Liver (tissue), 9 donors: ENCODE data around the gene MROH8. TPM values are rescaled to one million over a fixed set of nuclear protein-coding genes. Genes with fewer than 3 reads are reported as not detected.

ENCODE experiments used
- DNase-seq: peaks from one replicate; pipeline ENCODE4 v3.0.0-alpha.2; 2017; ENCODE audit warnings: low spot score
- H3K27ac ChIP-seq, 2 donors: one replicate each; pipeline ENCODE4 v1.7.0; 2013; ENCODE audit warnings: inconsistent platforms in 2 of 2, low read length in 2 of 2, control low read depth in 1 of 2, low read depth in 1 of 2, mild to moderate bottlenecking in 1 of 2
- H3K27me3 ChIP-seq, 4 donors: one replicate each; pipeline versions ENCODE4 v1.6.1 to v1.7.0; 2013; ENCODE audit warnings: low read length in 3 of 4, inconsistent platforms in 1 of 4, mild to moderate bottlenecking in 1 of 4, moderate library complexity in 1 of 4; ENCODE audit not compliant: control insufficient read depth in 4 of 4, insufficient read depth in 4 of 4
- H3K36me3 ChIP-seq, 4 donors: one replicate each; pipeline versions ENCODE4 v1.6.1 to v1.7.0; 2013; ENCODE audit warnings: low read length in 3 of 4, mild to moderate bottlenecking in 3 of 4, low read depth in 1 of 4, moderate library complexity in 1 of 4; ENCODE audit not compliant: control insufficient read depth in 4 of 4, insufficient read depth in 3 of 4
- H3K4me1 ChIP-seq, 4 donors: one replicate each; pipeline versions ENCODE4 v1.6.1 to v1.7.0; 2013; ENCODE audit warnings: low read length in 3 of 4, mild to moderate bottlenecking in 3 of 4, moderate library complexity in 1 of 4; ENCODE audit not compliant: control insufficient read depth in 4 of 4, insufficient read depth in 4 of 4
- H3K4me3 ChIP-seq, 3 donors: one replicate each; pipeline versions ENCODE4 v1.6.1 to v1.7.0; 2013; ENCODE audit warnings: low read length in 3 of 3, control low read depth in 1 of 3, low read depth in 1 of 3, mild to moderate bottlenecking in 1 of 3
- H3K9ac ChIP-seq, 2 donors: one replicate each; pipeline ENCODE4 v1.7.0; 2013; ENCODE audit warnings: low read length in 2 of 2, mild to moderate bottlenecking in 2 of 2, moderate library complexity in 2 of 2, control low read depth in 1 of 2, low read depth in 1 of 2
- H3K9me3 ChIP-seq, 4 donors: one replicate each; pipeline versions ENCODE4 v1.6.1 to v1.7.0; 2013; ENCODE audit warnings: low read length in 3 of 4; ENCODE audit not compliant: control insufficient read depth in 4 of 4
- ATF3 ChIP-seq: IDR thresholded peaks from 2 replicates; pipeline ENCODE4 v1.6.1; 2016; ENCODE audit warnings: antibody characterized with exemption
- CTCF ChIP-seq: fragments of 150-350 bp; IDR thresholded peaks from 2 replicates; pipeline ENCODE4 v1.5.1; 2017; ENCODE audit warnings: improper control_type of control experiment, low read depth, low read length; ENCODE audit not compliant: missing input control
- EGR1 ChIP-seq, 2 donors: IDR thresholded peaks; 2 replicates each; pipeline ENCODE4 v1.6.1; 2016 to 2018; ENCODE audit warnings: antibody characterized with exemption in 2 of 2, low read depth in 2 of 2
- FOXA1 ChIP-seq: IDR thresholded peaks from 2 replicates; pipeline ENCODE4 v1.6.1; 2016; ENCODE audit warnings: antibody characterized with exemption
- FOXA2 ChIP-seq: IDR thresholded peaks from 2 replicates; pipeline ENCODE4 v1.6.1; 2016; ENCODE audit warnings: antibody characterized with exemption
- GABPA ChIP-seq, 2 donors: IDR thresholded peaks in 1 of 2; conservative IDR thresholded peaks in 1 of 2; 2 replicates each; pipeline ENCODE4 v1.6.1; 2016; ENCODE audit warnings: antibody characterized with exemption in 2 of 2, mild to moderate bottlenecking in 1 of 2, moderate library complexity in 1 of 2
- HNF4A ChIP-seq, 2 donors: conservative IDR thresholded peaks; 2 replicates each; pipeline ENCODE4 v1.6.1; 2016; ENCODE audit warnings: antibody characterized with exemption in 2 of 2, mild to moderate bottlenecking in 2 of 2
- HNF4G ChIP-seq: IDR thresholded peaks from 2 replicates; pipeline ENCODE4 v1.6.1; 2016; ENCODE audit warnings: antibody characterized with exemption
- JUND ChIP-seq, 2 donors: IDR thresholded peaks; 2 replicates each; pipeline ENCODE4 v1.6.1; 2016; ENCODE audit warnings: antibody characterized with exemption in 2 of 2
- MAX ChIP-seq: IDR thresholded peaks from 2 replicates; pipeline ENCODE4 v1.6.1; 2016; ENCODE audit warnings: antibody characterized with exemption
- NR2F2 ChIP-seq: IDR thresholded peaks from 2 replicates; pipeline ENCODE4 v1.6.1; 2016; ENCODE audit warnings: antibody characterized with exemption
- RAD21 ChIP-seq, 2 donors: IDR thresholded peaks; 2 replicates each; pipeline ENCODE4 v1.6.1; 2016; ENCODE audit warnings: antibody characterized with exemption in 2 of 2, mild to moderate bottlenecking in 2 of 2
- REST ChIP-seq: IDR thresholded peaks from 2 replicates; pipeline ENCODE4 v1.6.1; 2016; ENCODE audit warnings: antibody characterized with exemption, mild to moderate bottlenecking
- RXRA ChIP-seq, 2 donors: IDR thresholded peaks; 2 replicates each; pipeline ENCODE4 v1.6.1; 2017 to 2018; ENCODE audit warnings: antibody characterized with exemption in 2 of 2, mild to moderate bottlenecking in 1 of 2
- SP1 ChIP-seq: IDR thresholded peaks from 2 replicates; pipeline ENCODE4 v1.6.1; 2018; ENCODE audit warnings: antibody characterized with exemption, mild to moderate bottlenecking
- YY1 ChIP-seq: IDR thresholded peaks from 2 replicates; pipeline ENCODE4 v1.6.1; 2016; ENCODE audit warnings: antibody characterized with exemption, mild to moderate bottlenecking
- ZBTB33 ChIP-seq: IDR thresholded peaks from 2 replicates; pipeline ENCODE4 v1.6.1; 2016; ENCODE audit warnings: antibody characterized with exemption
- WGBS: extraction: QIAGEN DNeasy Blood & Tissue Kit; methylation state at CpG from one replicate; pipeline ENCODE4 v1.1.7; 2013; 5-methylcytosine and 5-hydroxymethylcytosine counted together
- polyA plus RNA-seq, 2 donors: library from polyadenylated mRNA; stranded (reverse) in 1 of 2; unstranded in 1 of 2; fragments of 200-250 nt in 1 of 2; fragments of >200 nt in 1 of 2; fragmentation: Nextera tagmentation in 1 of 2; extraction: Ambion mirVana in 1 of 2; gene quantifications; one replicate each; pipeline versions ENCODE4 v1.2.1 to v1.2.3, GENCODE V29; 2013 to 2015
- total RNA-seq, 2 donors: library from RNA; depleted of rRNA; stranded (reverse); fragments of >200 nt; gene quantifications; one replicate each; pipeline ENCODE4 v1.2.3, GENCODE V29; 2014
- donor health status: healthy.
- donor health status: healthy.
- donor health status: healthy.
- donor health status: healthy.
- donor health status: healthy.

The MROH8 gene
- total and polyA plus RNA-seq, 4 donors: 1.3 to 5.1 (median 2.0) TPM

GRCh38 chr20:37190354-37191112 lies 11.2 kb upstream of the MROH8 start:
- Histone ChIP-seq H3K36me3 (peaks cover 7 to 20% (median 13%) of the 10 kb centered on the region in 4 donors), H3K4me1 (peaks cover 2 to 12% (median 6%) of the 10 kb centered on the region in 4 donors), H3K9me3 (no peaks in the 10 kb centered on the region), H3K9ac (peak overlapping the region in 1 of 2 donors; percentile 17), H3K27me3 (no peaks in the 10 kb centered on the region), H3K27ac (no peak overlapping the region), H3K4me3 (no peak overlapping the region)
- DNase-seq: no peak
- TF ChIP-seq CTCF (no peak), HNF4G (no peak)
- 78% methylated on average over 9 of the region's 9 CpGs for WGBS

GRCh38 chr20:37189416-37190016 lies 10.2 kb upstream of the MROH8 start:
- no peak overlapping the region for H3K9ac ChIP-seq
- H3K4me3 ChIP-seq: no peak overlapping the region
- TF ChIP-seq HNF4A (conservative IDR thresholded peaks at IDR 0.05) (no peak), YY1 (no peak), FOXA2 (no peak), NR2F2 (no peak), SP1 (no peak), REST (no peak), RXRA (IDR thresholded peaks at IDR 0.05) (no peak), CTCF (no peak), RAD21 (IDR thresholded peaks at IDR 0.05) (no peak), GABPA (IDR thresholded peaks at IDR 0.05 in 1 of 2, conservative IDR thresholded peaks at IDR 0.05 in 1 of 2) (no peak), ZBTB33 (no peak), EGR1 (IDR thresholded peaks at IDR 0.05; ENCODE audit: low read depth in 2 of 2) (no peak), MAX (no peak), FOXA1 (no peak), ATF3 (no peak), JUND (IDR thresholded peaks at IDR 0.05) (no peak)
- peaks cover 2 to 12% (median 6%) of the 10 kb centered on the region in 4 donors for H3K4me1 ChIP-seq
- no peak for DNase-seq
- H3K27ac ChIP-seq: no peak overlapping the region
- no peaks in the 10 kb centered on the region for H3K27me3 ChIP-seq
- 59% methylated on average over 6 of the region's 6 CpGs for WGBS
- H3K36me3 ChIP-seq: peaks cover 11 to 27% (median 17%) of the 10 kb centered on the region in 4 donors
- H3K9me3 ChIP-seq: no peaks in the 10 kb centered on the region
